Measurements from ENCODE around the gene MIXL1.
"Not testable (repeated sequence)": the region's sequence is repeated elsewhere in the genome, so short reads cannot be mapped to it uniquely, and the experiment has no call there.

Gene MIXL1

DNA sequence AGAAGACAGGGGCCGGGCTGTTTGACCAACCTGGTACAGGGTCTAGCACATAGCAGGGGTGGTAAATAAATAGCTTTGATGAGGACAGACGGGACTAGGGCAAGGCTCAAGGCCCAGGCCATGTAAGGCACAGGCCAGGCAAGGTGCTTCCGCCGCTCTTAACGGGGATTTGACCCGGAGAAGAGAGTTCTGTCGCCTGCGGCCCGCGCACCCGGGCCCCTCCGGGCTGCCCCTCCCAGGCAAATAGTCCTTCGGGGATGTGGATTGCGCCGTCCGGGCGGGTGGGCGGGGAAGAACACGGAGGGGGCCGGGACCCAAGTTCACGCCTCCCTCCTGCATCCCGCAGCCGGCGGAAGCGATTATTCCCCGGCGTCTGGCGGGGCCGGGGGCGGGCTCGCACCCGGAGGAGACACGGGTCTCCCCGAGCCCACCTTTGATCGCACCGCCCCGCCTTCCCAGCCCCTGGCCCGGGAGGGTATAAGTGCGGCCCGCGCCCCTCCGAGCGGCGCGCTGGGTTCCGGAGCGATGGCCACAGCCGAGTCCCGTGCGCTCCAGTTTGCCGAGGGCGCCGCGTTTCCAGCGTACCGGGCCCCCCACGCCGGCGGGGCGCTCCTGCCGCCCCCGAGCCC, at the start of gene MIXL1:
TSS of gene MIXL1 (plus strand) at position 508 of the 629 bp plus-strand sequence. CDS start at position 526, 18 bp downstream.
- DNase-seq: no peak

DNA sequence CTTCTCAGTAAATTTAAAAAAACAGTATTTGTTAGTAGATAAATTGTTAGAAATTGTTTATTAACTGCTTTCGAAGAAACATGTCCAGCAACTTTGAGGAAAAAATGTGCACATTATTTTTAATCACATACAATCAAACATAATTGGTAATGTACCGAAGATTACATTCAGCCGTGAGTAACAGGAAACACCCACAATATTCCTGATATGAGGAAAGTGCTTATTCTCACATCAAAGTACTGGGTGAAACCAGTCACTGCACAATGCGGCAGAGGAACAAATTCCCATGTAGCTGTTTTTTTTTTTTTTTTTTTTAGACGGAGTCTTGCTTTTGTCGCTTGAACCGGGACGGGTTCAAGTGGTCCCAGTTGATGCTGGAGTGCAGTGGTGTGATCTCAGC, 46.6 kb upstream of the MIXL1 start:
- DNase-seq: no peak

DNA sequence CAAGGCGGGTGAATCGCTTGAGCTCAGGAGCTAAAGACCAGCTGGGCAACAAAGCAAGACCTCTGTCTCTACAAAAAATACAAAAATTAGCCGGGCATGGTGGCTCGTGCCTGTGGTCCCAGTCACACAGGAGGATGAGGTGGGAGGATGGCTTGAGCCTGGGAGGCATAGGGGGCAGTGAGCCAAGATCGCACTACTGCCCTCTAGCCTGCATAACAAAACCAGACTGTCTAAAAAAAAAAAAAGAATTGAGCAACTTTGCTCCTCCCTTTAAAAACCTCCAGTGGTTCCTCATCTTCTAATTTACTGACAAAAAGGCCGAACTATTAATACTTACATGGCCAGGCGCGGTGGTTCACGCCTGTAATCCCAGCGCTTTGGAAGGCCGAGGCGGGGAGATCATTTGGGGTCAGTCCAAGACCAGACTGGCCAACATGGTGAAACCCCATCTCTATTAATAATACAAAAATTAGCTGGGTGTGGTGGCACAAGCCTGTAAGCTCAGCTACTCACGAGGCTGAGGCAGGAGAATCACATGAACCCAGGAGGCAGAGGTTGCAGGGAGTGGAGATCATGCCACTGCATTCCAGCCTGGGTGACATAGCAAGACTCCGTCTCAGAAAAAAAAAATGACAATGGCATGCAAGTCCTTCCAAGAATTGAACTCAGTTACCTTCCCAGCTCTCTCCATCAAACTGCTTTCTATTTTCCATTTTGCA, 41.3 kb upstream of the MIXL1 start:
- DNase-seq: no peak

DNA sequence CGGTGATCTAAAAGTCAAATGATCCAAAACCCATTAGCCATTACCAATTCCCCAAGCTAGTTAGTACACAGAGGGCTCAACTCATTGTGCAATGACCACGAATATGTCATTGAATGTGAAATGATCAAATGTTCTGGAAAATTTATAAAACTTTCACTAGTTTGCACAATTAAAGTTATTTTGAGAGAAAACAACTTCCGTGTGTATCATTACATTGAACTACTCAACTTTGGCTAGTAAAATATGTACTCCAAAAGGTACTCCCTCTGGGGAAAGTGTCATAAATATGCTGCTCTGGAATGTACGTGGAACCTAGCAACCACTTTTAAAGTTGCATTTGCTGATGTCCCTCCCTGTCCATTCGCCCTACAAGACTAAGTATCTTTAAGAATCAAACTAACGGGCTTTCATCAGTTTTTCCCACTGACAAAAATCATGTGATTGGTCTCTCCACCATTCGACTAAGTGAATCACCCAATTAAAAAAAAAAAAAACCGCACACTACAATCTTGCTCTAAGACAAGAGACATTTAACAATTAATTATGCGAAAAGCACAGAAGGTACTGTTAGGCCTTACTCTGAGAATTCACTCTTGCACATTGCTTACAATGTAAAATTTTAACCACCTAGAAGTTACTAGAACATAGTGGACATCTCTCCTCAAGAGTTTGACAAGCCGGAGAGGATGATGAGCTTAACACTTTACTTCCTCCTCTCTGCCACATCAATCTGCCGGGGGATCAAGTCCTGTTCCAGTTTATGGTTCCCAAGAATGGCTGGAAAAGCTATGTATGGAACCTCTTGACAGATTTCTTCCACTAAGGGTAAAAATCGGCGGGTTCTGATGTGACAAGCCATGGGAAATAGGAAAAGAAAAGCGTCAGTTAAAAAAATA, 38.1 kb upstream of the MIXL1 start:
- no peak for DNase-seq

DNA sequence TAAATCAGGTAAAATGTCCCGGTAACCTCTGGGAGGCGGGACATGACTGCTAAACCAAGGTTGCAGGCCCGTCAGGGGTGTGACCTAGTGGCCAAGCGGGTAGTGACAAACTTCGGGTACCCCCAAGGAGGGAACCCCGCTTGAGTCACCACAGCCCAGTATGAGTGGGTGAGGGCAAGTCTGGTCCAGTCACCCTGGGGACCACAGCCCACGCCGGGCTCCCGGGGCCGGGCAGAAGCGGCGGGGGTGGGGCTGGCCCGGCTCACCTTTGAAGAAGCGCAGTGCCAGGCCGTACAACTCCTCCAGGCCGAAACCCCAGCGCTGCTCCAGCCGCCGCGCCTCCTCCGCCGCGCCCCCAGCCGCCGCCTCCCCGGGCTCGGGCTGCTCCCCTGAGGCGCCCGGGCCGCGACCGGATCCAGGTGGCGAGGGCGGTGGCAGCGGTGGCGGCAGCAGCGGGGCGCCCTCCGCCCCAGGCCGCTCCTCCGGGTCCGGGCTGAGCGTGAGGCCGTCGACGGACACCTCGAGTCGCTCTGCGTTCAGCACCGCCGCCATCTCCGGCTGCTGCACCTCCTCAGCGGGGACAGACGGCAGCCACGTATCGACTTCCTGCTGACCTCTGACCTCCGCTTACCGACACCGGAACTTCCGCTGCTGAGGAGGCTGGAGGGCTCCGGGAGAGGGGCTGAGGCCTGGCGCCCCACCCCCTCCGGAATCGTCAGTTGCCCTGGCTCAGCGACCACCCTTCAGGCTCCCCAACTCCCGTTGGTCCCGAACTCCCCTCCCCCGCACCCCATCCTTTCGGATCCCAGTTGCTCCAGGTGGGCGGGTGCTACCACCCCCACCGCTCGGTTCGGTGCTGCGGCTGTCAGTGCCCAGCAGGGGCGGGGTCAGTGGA, 37.1 kb upstream of the MIXL1 start, which contains the start of gene ACBD3:
TSS of gene ACBD3 (minus strand) at position 618 of the 895 bp plus-strand sequence. CDS start at position 552, 66 bp downstream.
- peak; percentile 93 for DNase-seq

DNA sequence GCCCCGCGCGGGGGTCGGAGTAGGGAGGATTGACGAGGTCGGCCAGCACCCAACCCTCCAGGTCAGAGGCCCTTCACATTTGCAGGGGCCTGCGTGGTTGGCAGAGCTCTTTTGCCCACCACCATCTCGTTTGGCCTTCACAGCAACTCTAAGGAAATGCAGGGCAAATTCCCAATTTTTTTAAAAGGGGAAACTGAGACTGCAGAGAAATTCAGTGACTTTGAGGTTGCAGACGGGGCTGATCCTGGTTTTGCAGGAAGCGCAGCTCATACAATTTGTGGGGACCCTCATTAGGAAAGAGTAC, 36.5 kb upstream of the MIXL1 start:
- no peak for DNase-seq

DNA sequence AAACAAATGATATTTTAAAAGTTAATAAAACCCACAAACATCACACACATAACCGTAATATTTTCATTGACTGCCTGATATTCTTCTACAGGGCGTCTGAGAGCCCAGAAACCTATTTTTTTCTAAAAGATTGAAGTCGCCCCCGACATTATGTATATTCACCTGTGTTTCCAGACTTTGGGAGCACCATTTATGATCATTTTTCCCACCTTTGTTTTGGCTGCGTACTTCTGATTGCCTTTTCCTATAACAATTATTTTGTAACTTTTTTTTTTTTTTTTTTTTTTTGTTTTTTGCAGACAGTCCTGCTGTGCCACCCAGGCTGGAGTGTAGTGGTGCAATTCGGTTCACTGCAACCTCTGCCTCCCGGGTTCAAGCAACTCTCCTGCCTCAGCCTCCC, 36.1 kb upstream of the MIXL1 start:
- DNase-seq: no peak

DNA sequence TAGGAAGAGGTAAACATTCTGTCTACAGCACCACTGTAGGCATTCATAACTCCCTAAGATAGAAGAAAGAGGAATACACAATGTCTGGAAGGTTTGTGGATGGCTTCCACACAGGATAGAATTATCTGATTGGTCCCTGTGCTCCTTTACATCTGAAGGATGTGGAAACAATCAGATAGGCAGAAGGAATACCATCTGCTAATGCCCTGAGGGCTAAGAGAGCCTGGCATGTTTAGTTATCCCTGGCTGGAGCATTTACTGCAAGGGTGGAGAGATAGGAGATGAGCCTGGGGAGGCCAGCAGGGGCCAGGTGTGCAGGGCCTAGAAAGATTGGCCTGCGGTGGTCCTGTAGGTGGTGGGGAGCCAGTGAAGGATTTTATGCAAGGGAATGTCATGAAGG, 28.3 kb upstream of the MIXL1 start:
- DNase-seq: no peak

DNA sequence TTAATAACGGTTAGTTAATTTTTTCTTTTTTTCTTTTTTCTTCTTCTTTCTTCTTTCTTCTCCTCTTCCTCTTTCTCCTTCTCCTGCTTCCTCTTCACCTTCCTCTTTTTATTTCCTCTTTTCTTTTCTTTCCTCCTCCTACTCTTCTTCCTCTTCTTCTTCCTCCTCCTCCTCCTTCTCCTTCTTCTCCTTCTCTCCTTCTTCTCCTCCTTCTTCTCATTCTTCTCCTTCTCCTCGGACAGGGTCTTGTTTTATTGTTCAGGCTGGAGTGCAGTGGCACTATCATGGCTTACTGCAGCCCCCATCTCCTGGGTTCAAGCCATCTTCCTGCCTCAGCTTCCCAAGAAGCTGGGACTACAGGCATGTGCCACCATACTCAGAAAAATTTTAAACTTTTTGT, 23.5 kb upstream of the MIXL1 start:
- DNase-seq: no peak

DNA sequence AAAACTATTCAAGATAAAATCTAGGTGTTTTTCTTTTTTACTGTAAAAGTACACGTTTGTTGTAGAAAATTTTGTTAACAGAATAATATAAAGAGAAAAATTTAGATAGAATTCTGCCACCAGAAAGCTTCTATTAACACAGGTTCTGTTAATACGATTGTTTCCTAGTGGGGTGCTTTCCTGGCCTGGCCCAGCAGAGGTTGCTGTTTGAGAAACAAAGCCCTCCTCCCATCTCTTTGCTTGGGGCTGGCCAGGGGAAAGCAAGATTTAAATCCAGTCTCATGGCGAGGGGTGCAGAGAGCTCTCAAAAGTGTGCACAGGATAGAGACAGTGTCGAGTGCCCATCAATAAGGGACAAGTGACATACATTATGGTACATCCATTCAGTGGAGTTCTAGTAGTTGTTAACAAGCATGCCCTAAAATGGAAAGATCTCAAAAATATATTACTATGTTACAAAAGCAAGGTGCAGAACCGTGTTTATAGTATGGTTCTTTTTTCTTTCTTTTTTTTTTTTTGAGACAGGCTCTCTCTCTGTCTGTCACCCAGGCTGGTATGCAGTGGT, 22.4 kb upstream of the MIXL1 start:
- DNase-seq: no peak

DNA sequence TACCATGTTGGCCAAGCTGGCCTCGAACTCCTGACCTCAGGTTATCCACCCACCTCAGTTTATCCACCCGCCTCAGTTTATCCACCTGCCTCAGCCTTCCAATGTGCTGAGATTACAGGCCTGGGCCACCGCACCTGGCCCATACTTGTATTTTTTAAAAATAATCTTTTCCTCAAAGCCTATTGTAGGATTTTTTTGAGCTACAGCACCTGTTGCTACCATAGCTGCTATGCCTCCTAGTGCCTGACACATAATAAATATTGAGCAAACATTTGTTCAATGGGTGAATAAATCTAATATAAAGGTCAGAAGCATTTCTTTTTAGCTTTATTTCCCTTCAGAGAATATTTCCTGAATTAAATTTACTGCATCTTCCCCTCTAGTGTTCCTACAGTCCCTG, 21.2 kb upstream of the MIXL1 start:
- DNase-seq: no peak

DNA sequence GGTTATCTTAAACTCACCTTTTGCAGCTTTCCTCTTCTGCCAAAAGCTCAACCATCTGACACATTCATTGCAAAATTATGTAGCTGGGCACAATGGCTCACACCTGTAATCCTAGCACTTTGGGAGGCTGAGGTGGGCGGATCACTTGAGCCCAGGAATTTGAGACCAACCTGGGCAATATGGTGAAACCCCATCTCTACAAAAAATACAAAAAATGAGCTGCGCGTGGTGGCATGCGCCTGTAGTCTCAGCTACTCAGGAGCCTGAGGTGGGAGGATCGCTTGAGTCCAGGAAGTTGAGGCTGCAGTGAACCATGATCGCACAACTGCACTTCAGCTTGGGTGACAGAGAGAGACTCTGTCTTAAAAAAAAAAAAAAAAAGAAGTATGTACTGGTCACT, 20.8 kb upstream of the MIXL1 start:
- DNase-seq: not testable (repeated sequence)

DNA sequence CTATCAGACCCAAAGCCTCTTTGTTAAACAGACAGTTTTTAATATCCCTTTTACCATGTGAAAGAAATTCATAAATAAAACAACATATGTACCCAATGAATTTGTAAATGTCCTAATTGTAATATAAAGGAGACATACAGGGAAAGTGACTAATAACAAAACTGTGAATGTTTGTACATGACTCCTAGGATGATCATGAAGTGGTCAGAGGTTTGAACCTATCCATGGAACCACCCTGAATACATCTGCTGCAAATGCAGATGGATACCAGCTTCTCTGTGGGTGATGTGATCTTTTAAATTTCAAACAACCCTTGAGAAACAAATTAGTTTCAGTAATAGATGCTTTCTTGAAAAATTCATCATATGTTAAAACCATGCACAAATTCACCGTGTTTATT, 20.2 kb upstream of the MIXL1 start:
- DNase-seq: no peak

DNA sequence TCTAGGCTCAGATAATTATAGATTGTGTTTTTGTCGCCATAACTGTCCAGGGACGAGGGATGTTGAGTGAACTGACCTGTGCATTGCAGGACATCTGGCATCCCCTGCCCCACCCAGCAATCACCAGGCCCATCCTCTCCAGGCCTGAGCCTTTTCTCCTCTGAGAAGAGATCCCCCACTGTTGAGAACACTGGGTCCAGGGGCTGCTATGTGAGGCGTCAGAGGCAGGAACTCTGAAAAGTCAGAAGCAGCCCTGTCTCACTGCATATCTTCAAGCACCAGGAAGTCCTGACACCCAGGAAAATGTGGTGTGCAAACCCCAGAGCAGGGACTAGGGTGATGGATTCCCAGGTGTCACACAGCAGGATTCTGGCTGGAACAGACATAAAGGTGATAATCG, 19.8 kb upstream of the MIXL1 start:
- no peak for DNase-seq

DNA sequence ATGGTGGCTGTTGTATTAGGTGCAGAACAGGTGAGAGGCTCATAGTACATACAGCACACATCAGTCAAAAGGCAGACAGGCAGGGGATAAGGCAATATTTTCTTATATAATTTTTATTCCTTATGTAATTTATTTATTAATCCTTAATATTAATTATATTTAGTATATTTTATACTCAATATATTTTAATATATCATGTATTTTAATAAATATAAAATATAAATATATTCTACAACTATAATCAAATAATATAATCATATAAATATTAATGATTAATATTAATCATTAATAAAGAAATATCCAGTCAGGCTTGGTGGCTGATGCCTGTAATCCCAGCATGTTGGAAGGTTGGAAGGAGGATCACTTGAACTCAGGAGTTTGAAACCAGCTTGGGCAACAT, 19.3 kb upstream of the MIXL1 start:
- DNase-seq: no peak

DNA sequence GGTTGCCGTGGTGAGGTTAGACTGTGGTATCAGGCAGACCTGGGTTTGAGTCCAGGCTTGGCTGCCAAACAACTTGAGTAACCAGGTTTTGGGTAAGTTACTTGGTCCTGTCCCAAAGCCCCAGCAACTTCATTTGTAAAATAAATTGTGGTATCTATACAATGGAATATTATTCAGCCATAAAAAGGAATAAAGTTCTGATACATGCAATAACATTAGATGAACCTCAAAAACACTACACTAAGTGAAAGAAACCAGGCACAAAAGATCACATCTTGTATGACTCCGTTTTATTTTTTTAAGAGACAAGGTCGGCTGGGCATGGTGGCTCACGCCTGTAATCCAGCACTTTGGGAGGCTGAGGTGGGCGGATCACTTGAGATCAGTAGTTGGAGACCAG, 16.4 kb upstream of the MIXL1 start:
- no peak for DNase-seq

DNA sequence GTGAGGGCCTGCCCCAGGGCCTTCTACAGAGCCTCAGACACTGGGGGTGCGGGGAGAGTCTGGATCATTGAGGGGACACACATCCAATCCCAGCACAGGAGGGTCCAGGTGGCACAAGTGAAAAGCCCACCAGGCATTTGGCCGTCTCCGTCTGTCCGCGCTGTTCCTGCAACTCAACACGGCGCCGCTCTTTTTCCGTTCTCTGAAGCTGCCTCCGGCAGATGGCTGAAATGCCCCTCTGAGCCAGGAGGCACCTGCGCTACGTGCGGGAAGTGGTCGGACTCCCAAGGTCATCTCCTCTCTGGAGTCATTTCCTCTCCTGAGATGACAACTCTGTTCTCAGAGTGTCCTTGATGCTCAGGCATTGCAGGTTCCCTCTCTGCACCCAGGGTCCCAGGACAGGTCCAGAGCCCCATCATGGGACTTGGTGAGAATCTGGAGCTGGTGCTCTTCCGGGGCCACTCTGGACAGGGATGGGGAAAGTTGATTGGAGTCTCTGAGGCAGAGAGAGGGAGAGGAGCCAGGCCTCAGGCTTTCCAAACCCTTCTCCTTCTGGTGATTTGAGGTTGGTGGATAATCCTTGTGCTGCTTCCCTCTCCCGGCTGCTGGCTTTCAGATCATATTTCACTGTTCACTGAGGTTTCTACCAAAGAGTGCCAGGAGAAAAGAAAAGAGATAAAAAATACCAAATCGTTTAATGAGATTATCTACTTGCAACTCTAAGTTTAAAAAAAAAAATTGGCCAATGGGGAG, 14.0 kb upstream of the MIXL1 start:
- DNase-seq: no peak

DNA sequence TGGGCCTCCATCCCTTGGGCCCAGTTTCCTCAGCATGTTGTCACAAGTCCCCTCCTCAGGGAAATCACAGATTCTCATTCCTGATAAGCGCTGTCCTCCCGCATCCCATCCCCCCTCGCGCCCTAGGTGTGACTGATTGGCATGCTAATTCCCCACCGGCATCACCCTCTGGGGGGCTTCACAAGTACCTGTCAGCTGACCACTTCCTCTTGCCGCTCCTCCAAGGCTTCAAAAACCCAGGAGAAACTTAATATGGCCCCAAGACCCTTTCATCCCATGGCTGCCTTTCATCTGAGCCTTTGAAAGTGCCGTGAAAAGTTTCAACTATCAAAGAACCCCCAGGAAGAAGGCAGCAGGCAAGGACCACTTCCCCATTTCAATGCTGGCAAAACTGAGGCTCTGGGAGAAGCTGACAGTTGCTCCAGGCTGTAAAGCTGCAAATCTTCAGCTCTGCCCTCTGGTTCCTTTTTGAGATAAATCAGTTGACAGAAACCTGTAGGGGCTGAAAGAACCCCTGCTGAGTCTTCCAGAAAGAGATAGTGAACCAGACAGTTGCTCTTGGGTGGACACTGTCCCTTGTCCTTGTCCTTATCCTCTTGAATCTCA, 12.8 kb upstream of the MIXL1 start:
- no peak for DNase-seq

DNA sequence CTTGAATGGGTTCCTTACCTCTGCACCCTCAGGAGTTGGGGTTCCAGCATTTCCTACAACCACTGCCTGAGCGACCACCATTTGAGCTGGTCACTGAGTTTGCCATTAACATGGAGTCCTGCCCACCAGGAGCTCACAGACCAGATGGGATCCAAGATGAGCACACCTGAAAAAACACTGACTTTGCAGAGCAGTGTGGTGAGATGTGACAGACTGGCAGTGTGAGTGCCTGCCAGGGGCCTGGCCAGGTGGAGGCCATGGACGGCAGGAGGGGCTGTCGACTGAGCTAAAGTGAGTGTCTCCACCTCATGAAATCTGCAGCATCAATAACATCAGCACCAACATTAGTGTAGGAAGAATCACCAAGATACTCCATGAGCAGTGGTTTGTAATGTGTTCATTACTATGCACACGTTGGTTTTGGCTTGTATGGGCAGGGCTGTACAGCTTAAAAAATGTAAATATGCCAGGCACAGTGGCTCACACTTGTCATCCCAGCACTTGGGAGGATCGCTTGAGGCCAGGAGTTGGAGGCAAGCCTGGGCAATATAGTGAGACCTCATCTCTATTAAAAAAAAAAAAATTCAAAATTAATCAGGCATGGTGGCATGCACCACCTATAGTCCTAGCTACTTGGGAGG, 12.2 kb upstream of the MIXL1 start:
- DNase-seq: no peak

DNA sequence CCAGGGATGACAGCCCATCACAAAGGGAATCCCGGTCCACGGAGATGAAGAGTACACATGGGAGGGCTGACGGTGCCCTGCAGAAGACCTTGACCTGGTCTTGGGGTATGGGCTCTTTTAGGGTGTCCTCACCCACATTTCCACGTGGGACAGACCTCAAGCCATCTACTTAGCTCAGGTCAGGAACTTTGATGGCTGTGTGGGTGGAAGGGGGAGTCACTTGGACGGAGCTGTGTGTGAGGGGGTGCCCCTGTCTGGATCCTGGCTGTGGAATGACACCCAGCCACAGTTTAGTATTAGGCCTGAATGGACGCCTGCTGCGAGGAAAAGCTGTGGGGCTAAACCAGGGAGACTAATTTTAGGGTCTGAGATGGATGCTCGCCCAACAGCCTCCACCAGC, 10.9 kb upstream of the MIXL1 start:
- DNase-seq: no peak

DNA sequence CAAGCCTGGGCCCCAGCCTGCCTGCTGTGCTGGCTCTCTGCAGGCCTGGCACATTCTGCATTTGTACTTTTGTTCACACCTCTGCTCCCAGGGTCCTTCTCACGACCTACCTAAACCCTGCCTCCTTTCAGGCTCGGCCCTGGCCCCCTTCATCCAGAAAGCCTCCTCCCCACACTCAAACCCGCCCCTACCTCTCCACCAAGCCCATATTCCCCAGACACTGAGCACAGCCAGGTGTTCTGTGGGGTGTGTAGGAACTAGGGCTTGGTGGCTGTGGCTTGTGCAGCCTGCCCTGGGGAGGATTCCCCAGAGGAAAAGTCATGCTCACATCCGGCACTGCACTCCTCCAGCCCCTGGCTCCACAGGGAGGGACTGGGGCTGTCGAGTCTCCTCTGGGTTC, 8.2 kb upstream of the MIXL1 start:
- DNase-seq: no peak
